Body of pancreas (tissue), 4 donors: ENCODE results near the gene GPR176. TPM values are rescaled to one million over a fixed set of nuclear protein-coding genes. Genes with fewer than 3 reads are reported as not detected.

ENCODE experiments used
- ATAC-seq: fragments of 150-250 bp; one replicate; pipeline ENCODE4 v1.9.1; 2016
- DNase-seq, 4 donors: peaks; one replicate each; pipeline ENCODE4 v3.0.0-alpha.2; 2019
- H3K27ac ChIP-seq, 4 donors: fragments of 200-600 bp; sonication (generic); 1 replicate in 3 of 4; 2 replicates in 1 of 4; pipeline versions ENCODE4 v1.5.1 to v1.6.1; 2016 to 2019; ENCODE audit warnings: mild to moderate bottlenecking in 1 of 4, mixed read lengths in 1 of 4, moderate library complexity in 1 of 4
- H3K27me3 ChIP-seq, 2 donors: fragments of 200-600 bp; sonication (generic); one replicate each; pipeline ENCODE4 v1.6.0; 2016; ENCODE audit warnings: mild to moderate bottlenecking in 1 of 2
- H3K36me3 ChIP-seq, 2 donors: fragments of 200-600 bp; sonication (generic); replicated peaks in 1 of 2; 2 replicates each; pipeline ENCODE4 v1.5.1; 2016; ENCODE audit warnings: low read depth in 2 of 2; ENCODE audit not compliant: insufficient read depth in 1 of 2
- H3K4me1 ChIP-seq: fragments of 200-600 bp; sonication (generic); one replicate; pipeline ENCODE4 v1.6.0; 2016
- H3K4me3 ChIP-seq, 2 donors: fragments of 200-600 bp; sonication (generic); 1 replicate in 1 of 2; 2 replicates in 1 of 2; pipeline ENCODE4 v1.5.1; 2016 to 2019
- H3K9me3 ChIP-seq, 3 donors: fragments of 200-600 bp; sonication (generic); 1 replicate in 2 of 3; 2 replicates in 1 of 3; pipeline ENCODE4 v1.5.1; 2016
- POLR2A ChIP-seq, 3 donors: fragments of 450-650 bp; IDR thresholded peaks; one replicate each; pipeline ENCODE4 v1.6.1; 2016; ENCODE audit warnings: antibody characterized with exemption in 3 of 3, mild to moderate bottlenecking in 2 of 3
- WGBS, 2 donors: methylation state at CpG; one replicate each; pipeline ENCODE4 v1.1.5; 2017; 5-methylcytosine and 5-hydroxymethylcytosine counted together
- intact Hi-C: fragments of 100-400 bp; cut with DNase I; formaldehyde crosslinking; loops from one replicate; pipeline ENCODE4 v1.15.1; 2023
- total RNA-seq, 2 donors: library from RNA; depleted of rRNA; stranded (reverse); fragments of >200 nt; gene quantifications; one replicate each; pipeline ENCODE4 v1.1.0, GENCODE V29; 2016
- TF ChIP-seq, protein P1 (sequence below), 7 experiments: fragments of 450-650 bp in 4 of 7; fragments of 200-600 bp in 3 of 7; sonication (generic) in 3 of 7; IDR thresholded peaks; one replicate each; pipeline ENCODE4 v1.5.1; 2016 to 2019; ENCODE audit warnings: antibody characterized with exemption in 7 of 7

GPR176 gene
- total RNA-seq, 2 donors from 2014 or later: 4.7 TPM; not detected in 1

DNA sequence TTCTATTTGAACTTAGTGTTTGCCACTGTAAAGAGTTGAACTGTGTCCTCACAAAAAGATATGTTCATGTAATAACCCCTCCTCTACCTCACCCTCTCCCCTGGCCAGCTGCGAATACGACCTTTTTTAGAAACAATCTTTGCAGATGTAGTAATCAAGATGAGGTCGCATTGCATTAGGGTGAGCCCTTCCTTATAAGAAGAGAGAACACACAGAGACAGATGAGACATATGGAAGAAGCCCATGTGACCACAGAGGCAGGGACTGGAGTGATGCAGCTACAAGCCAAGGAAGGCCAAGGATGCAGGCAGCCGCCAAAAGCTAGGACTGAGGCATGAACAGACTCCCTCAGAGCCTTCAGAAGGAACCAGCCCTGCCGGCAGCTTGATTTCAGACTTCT, 27.6 kb downstream of the GPR176 start:
- Histone ChIP-seq H3K4me3 (no peak overlapping the region), H3K36me3 (no peaks in the 10 kb centered on the region), H3K4me1 (peaks cover 23% of the 10 kb centered on the region), H3K9me3 (no peaks in the 10 kb centered on the region), H3K27me3 (no peaks in the 10 kb centered on the region), H3K27ac (no peak overlapping the region)
- DNase-seq: no peak
- no peak for TF ChIP-seq POLR2A (IDR thresholded peaks at IDR 0.05)
- TF ChIP-seq, protein P1, sequence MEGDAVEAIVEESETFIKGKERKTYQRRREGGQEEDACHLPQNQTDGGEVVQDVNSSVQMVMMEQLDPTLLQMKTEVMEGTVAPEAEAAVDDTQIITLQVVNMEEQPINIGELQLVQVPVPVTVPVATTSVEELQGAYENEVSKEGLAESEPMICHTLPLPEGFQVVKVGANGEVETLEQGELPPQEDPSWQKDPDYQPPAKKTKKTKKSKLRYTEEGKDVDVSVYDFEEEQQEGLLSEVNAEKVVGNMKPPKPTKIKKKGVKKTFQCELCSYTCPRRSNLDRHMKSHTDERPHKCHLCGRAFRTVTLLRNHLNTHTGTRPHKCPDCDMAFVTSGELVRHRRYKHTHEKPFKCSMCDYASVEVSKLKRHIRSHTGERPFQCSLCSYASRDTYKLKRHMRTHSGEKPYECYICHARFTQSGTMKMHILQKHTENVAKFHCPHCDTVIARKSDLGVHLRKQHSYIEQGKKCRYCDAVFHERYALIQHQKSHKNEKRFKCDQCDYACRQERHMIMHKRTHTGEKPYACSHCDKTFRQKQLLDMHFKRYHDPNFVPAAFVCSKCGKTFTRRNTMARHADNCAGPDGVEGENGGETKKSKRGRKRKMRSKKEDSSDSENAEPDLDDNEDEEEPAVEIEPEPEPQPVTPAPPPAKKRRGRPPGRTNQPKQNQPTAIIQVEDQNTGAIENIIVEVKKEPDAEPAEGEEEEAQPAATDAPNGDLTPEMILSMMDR (IDR thresholded peaks at IDR 0.05): no peak
- ATAC-seq: no peak
- intact Hi-C loops: no loop called here
- WGBS, 2 donors: 90 to 93% methylated on average over 5 of the region's 5 CpGs

DNA sequence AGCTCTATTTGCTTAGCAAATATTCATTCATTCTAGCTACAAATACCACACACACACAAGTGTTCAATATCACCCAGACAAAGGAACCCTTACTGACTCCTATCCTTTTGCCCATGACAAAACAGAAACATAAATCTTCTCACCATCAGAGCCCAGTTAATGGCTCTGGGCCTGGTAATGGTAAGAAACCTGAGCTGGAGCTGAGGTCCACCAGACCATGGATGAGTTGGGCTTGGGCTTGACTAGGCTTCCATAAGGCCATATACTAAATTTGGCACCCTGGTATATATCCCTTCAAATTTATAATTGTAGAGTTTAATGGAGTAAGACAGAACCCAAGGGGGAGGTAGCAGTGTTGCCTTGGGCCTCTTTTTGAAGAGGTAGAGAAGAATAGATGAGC, 29.4 kb downstream of the GPR176 start:
- Histone ChIP-seq H3K9me3 (no peaks in the 10 kb centered on the region), H3K4me3 (no peak overlapping the region), H3K36me3 (no peaks in the 10 kb centered on the region), H3K27ac (no peak overlapping the region), H3K27me3 (no peaks in the 10 kb centered on the region), H3K4me1 (peaks cover 23% of the 10 kb centered on the region)
- DNase-seq: no peak
- intact Hi-C loops: no loop called here
- TF ChIP-seq, protein P1 (IDR thresholded peaks at IDR 0.05): no peak
- TF ChIP-seq POLR2A (IDR thresholded peaks at IDR 0.05): no peak
- no peak for ATAC-seq

DNA sequence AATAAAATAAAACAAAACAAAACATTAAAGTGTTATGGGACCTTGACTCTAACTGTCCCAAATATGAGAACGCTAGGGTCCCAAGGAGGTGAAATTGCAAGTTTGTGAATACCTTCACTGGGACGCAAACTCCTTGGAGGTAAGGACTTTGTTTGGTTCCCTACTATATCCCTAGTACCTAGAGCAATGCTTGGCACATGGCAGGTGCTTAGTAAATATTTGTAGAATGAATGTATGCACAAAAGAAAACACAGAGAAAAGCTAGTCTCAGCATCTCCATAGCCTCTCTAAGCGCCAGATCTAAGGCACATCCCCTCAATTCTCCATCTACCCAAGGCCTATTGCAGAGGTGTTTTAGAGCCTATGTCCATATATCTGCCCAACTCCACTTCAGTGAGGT, 30.5 kb downstream of the GPR176 start:
- Histone ChIP-seq H3K36me3 (no peaks in the 10 kb centered on the region), H3K27ac (no peak overlapping the region), H3K27me3 (no peaks in the 10 kb centered on the region), H3K4me3 (no peak overlapping the region), H3K4me1 (peaks cover 23% of the 10 kb centered on the region), H3K9me3 (no peaks in the 10 kb centered on the region)
- DNase-seq: no peak
- 91 to 95% methylated on average over 3 of the region's 3 CpGs for WGBS, 2 donors
- intact Hi-C loops: no loop called here
- TF ChIP-seq, protein P1 (IDR thresholded peaks at IDR 0.05): no peak
- TF ChIP-seq POLR2A (IDR thresholded peaks at IDR 0.05): no peak
- no peak for ATAC-seq

DNA sequence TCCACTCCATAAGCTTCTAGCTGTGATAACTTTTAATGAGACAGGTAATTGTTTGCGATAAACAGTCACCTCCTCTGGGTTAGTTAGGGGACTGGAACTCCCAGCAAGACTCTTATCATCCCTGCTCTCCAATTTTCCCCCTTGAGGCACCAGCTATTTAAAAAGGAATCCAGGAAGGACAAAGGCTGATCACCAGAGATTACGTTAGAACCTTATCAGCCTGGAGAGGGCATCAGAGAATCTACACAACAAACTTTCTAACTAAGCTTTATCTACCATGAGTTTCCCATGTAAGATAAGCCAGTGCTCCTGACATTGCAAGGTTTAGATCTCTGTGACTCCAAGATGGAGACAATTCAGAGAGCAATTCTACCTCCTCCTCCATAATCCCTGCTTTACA, 31.3 kb downstream of the GPR176 start:
- TF ChIP-seq, protein P1 (IDR thresholded peaks at IDR 0.05): no peak
- no peak for TF ChIP-seq POLR2A (IDR thresholded peaks at IDR 0.05)
- Histone ChIP-seq H3K27me3 (no peaks in the 10 kb centered on the region), H3K4me1 (peaks cover 23% of the 10 kb centered on the region), H3K4me3 (no peak overlapping the region), H3K27ac (no peak overlapping the region), H3K36me3 (no peaks in the 10 kb centered on the region), H3K9me3 (no peaks in the 10 kb centered on the region)
- DNase-seq (no peak), ATAC-seq (no peak)
- intact Hi-C loops: no loop called here
- 67 to 85% methylated on average over 2 of the region's 2 CpGs for WGBS, 2 donors

DNA sequence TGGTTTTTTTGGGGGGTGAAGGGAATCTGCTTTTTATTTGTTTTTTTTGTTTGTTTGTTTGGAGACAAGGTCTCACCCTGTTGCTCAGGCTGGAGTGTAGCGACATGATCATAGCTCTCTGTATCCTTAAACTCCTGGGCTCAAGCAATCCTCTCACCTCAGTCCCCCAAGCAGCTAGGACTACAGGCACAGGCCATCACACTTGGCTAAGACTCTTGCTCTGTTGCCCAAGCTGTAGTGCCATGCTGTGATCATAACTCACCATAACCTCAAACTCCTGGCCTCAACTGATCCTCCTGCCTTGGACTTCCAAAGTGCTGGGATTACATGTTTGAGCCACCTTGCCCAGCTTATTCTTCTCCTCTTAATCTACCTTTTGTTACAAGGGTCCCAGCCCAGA, 31.8 kb downstream of the GPR176 start:
- no peak for DNase-seq
- intact Hi-C loops: no loop called here
- Histone ChIP-seq H3K27ac (no peak overlapping the region), H3K27me3 (no peaks in the 10 kb centered on the region), H3K9me3 (no peaks in the 10 kb centered on the region), H3K4me1 (peaks cover 23% of the 10 kb centered on the region), H3K36me3 (no peaks in the 10 kb centered on the region), H3K4me3 (no peak overlapping the region)
- no peak for ATAC-seq
- WGBS, 2 donors: 29 to 73% methylated on average over 1 of the region's 1 CpG
- no peak for TF ChIP-seq POLR2A (IDR thresholded peaks at IDR 0.05)
- TF ChIP-seq, protein P1 (IDR thresholded peaks at IDR 0.05): no peak
